Fibroblast of skin of right biceps (primary cell): ENCODE measurements around the gene PTPRD.

Experiments used
- DNase-seq: peaks from one replicate; pipeline ENCODE4 v3.0.0-alpha.2; 2013

The PTPRD gene

DNA sequence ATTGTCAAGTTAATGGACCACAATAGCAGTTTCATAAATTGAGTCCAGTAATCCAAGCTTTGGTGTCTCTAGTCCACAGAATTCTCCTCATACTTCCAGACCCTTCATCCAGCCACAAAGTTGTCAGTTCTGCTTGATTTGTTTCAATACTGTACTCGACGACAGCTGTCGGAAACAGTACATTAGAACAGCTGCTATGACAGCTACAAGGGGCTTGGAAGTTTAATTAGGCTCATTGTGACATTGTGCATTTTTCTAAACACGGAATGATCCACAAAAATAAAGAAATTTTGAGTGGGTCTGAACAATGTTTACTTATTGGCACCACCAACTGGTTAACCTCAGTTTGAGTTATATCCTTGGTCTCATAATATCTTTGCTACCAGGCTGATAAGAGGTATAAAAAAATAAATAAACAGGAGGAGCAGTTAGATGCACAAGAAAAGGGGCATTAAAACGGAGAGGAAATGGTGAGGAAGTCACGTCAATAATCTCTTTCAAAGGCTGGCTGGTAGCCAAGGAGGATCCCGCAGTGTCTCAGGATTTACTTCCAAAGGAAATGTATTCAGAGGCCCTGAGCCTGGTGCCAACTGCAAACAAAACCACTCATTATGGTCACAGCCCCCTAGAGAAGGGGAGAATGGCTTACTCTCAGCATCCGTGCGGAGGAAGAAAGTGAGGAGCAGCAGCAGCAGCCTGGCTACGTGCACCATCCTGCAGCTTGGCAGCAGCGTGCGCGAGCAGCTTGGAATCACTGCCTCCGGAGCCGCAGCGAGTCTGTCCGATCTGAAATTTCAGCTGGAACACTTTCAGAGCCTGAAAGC is 1879.5 kb downstream of the PTPRD start:
- peak; percentile 58 for DNase-seq

DNA sequence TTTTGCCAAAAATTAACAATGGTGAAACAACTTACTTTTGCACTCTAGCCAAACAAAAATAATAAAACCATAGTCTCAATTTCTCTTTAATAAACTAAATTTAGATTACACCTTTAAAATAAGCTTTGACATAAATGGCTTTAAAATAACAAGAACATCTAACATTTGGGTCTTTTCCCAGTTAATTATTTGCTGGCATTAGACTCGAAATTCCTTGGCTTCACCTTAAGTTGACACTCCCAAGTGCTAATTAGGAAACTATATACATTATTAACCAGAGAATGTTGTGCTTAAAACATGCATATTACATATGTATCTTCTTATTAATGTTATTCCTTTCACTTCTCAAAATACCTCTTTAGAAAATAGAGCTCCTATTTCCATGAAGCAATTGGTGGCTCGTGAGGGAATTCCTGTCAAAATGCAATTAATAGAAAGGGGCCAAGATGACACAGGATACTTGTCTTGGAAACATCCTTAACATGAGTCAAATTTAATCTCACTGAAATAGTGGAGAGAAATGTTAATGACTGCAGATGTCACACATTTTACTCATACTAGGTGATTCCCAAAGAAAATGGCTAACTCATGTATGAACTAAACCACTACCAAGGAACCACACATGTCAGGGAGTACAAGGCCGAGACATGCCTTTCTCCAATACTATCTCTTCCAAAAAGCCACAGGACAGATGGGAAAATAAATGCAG is 1880.3 kb downstream of the PTPRD start:
- DNase-seq = peak; percentile 54

DNA sequence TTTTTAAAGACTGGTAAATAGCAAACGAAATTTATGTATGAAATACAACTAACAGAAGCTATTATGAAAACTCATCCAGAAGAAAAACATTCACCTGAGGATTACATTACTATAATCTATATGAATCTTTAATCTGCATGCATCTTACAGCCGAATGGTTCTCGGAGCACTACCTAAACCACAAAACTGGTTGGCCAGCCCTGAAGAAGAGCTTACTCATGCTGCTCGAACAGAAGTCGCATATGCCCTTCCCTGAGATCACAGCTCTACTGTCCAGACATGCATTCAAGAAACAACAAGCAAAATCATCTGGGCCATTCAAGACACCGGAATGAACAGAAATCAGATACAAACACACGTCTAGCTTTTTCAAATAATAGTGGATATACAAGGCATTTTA is 1882.2 kb downstream of the PTPRD start:
- DNase-seq = no peak

DNA sequence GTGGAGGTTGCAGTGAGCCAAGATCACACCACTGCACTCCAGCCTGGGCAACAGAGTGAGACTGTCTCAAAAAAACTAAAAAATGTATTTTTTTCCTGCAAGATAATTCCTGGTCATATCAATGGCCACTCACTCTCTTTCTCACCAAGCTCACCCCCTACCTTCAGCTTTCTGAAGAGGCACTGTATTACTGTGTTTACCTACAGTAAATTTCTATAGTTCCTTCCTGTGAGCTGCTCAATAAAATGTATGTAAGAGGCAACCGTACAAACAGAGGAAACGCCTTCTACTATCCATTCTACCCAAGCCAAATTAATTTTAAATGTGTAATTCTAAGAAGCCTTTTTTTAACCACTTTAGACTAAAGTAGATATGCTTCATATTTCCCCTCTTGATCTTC is 1883.9 kb downstream of the PTPRD start:
- DNase-seq = no peak

DNA sequence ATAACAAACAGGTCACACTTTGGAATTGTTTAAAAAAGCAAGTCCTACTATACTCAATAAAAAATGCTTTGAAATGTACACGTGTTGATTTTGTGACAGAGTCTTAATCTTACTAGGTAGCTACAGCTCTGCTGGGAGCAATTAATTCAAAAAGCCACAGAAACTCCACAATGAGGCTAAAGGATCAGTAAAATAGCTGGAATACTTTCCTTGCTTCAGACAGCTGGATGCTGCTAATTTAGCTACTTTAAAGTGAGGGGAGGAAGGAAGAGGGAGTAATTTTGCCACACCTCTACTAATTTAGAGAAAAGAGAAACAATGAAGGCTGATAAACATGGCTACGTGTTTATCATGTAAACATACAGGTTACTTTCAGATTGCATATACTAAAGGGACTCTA is 1885.6 kb downstream of the PTPRD start:
- DNase-seq = peak; percentile 14

DNA sequence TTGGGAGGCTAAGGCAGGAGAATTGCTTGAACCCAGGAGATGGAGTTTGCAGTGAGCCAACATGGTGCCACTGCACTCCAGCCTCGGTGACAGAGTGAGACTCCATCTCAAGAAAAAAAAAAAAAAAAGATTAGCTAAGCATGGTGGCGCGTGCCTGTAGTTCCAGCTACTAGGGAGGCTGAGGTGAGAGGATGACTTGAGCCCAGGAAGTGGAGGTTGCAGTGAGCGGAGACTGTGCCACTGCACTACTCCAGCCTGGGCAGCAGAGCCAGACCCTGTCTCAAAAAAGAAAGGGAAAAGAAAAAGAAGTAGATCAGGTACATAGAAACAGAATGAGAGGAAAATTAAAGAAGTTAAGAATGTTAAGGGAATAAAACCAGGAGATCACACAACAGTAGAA is 1886.1 kb downstream of the PTPRD start:
- no peak for DNase-seq

DNA sequence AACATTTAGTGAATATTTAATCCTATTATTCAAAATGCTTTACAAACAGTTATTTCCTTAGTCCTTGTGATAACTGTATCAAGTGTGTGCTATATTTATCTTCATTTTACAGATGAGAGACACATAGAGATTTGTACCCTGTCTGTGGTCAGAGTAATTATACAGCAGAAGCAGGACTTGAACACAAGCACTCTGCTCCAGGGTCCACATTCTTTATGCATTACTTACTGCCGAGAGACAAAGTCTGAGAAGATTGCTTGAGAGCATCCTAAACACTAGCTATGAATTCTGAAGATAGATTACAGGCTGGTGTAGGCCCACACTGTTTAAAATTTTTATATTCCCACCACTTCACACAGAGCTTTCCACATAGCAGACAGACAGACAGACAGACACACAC is 1887.2 kb downstream of the PTPRD start:
- peak; percentile 59 for DNase-seq

DNA sequence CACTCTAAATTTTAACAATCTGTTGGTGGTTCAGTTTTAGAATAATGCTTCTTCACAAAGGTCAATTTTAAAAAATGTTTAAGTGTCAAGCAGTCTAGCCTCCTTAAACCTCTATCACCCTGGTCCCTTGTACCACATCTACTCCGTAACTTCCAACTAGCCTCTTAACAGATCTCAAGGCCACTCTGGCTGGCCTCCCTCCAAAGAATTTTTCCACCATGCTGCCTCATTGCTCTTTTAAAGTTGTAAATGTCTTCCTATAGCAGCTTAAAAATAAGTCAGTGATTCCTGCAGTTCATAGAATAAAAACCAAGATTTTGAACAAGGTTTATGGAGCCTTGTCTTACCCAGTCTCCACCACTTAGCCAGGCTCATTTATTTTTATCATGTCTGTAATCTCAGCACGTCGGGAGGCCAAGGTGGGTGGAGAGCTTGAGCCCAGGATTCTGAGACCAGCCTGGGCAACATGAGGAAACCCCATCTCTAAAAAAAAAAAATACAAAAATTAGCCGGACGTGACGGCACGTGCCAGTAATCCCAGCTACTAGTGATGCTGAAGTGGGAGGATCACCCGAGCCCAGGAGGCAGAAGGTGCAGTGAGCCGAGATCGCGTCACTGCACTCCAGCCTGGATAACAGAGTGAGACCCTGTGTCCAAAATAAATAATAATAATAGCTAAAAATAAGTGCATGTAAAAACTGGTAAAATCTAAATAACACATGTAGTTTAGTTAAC is 1888.4 kb downstream of the PTPRD start:
- no peak for DNase-seq

DNA sequence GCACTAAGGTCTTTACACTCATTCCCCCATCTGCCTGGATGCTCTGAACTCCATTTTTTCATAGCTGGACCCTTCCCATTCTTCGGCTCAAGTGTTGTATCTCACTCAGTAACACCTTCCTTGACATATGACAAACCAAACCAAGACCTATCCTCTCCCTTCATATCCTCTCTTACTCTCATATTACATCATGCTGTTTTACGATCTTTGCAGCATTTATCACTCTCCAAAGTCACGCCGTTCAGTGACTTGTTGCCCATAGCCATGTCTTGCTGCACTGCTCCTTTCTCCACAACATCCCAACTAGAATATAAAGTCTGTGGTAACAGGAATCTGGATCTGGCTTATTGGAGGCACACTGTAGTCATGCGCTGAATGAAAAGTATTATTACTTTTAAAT is 1889.6 kb downstream of the PTPRD start:
- DNase-seq = no peak

DNA sequence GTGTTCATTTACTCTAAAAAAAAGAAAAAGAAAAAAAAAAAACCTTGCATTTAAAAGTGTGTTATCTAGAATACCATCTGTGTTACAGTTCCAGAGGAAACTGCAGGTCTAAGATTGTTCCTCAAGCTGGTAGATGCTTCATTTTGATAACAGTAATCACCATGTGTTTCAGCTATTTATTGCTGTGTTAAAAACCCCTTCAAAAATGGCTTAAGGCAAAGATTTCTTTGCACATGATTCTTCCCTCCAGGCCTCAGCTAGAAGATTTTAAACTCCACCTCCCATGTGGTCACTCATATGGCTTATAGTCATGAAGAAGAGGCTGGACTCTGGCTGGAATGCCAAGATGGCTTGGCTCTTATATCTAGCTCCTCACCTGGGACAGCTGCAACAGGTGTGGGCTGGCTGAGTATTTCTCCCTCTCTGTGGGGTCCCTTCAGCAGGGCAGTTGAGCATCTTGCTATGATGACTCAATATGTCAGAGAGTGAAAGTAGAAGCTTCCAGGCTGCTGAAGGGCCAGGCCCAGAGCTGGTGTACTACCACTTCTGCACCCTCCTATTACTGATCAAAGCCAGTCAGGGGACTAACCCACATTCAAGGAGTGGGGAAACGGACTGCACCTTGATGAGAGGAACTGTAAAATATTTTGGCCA is 1892.8 kb downstream of the PTPRD start:
- DNase-seq = peak; percentile 3

DNA sequence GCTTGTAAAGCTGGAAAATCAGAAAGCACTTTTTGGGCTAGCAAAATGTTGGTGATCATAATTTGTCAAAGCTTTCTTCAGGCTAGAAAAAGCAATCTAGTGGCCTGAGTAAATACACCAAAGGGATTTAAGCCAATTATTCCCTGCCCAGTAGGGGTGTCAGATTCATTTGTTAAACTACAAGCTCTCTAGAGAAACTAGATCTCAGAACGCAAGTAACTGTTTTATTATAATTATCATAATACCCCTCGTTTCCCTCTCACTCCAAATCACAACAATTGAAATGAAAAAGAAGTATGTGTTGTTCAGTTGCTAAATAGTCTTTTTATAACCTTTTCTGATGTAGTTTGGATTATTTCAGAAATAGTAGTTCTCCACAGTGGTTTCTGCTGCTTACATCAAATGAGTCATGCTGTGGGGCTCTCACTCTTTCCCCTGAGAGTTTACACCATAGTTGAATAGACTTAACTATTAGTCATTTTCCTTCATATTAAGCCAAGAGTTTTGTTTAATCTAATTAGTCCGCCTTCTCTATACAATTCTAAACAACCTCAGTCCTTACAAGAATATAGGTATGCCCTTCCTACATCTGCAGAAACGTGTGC is 1894.6 kb downstream of the PTPRD start:
- peak; percentile 92 for DNase-seq

DNA sequence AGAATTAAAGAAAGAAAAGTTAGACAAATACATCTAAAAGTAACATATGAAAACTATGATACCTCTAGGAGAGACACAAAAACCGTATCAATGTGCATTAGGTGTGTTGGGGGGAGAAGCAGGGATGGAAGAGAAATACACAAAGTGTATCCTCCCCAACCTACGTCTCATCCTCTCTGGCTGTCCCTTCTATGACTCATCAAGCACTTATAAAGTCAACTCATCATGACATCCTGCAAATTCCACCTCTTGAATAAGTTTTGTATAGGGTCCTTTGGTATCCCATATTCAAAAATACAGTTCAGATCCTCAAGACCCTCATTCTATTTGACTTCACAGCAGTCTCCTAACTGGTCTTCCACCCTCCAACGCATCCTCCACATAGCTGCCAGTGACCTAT is 1895.7 kb downstream of the PTPRD start:
- peak; percentile 58 for DNase-seq

DNA sequence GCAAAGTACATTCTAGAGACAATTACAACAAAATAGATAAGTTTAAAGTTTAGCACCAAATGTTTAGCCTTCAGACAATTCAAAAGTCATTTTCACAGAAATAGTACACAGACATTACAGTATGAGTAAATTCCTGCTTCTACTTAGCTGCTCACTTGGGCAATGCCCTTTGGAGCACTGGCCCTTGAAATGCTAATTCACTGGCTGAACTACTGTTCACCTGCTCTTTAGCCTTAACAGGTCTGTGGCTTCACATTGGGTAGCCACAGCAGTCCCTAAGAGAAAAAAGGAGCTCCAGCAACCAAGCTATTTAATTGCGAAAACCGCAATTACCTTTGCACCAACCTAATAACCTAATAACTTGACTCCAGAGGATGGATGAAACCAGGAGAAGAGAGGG is 1897.0 kb downstream of the PTPRD start:
- no peak for DNase-seq

DNA sequence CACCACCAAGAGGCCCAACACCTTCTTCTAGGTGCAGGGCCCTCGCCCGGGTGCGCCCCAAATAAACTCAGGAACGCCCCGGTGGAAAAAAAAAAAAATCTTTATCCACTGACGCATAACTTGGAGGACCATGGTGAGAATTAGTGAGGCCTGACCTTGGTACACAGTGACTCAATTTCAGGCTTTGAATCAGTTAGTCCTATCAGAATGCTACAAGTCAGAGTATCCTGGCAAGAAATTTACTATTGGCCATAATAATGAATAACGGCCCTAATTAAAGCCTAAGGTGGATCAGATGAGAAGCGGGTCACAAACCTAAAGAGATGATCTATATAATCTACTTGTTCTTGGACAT is 1899.0 kb downstream of the PTPRD start:
- DNase-seq = no peak

DNA sequence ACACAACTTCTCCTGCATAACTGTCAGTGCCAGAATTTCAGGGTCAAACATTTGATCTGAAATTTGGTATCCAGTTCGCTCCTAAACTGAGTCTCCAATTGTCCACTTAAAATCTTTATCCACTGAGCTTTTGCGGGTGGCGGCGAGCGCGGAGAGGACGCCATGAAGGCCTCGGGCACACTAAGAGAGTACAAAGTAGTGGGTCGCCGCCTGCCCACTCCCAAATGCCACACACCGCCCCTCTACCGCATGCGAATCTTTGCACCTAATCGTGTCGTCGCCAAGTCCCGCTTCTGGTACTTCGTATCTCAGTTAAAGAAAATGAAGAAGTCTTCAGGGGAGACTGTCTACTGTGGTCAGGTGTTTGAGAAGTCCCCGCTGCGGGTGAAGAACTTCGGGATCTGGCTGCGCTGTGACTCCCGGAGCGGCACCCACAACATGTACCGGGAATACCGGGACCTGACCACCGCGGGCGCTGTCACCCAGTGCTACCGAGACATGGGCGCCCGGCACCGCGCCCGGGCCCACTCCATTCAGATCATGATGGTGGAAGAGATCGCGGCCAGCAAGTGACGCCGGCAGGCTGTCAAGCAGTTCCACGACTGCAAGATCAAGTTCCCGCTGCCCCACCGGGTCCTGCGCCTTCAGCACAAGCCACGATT is 1899.5 kb downstream of the PTPRD start:
- DNase-seq = no peak

DNA sequence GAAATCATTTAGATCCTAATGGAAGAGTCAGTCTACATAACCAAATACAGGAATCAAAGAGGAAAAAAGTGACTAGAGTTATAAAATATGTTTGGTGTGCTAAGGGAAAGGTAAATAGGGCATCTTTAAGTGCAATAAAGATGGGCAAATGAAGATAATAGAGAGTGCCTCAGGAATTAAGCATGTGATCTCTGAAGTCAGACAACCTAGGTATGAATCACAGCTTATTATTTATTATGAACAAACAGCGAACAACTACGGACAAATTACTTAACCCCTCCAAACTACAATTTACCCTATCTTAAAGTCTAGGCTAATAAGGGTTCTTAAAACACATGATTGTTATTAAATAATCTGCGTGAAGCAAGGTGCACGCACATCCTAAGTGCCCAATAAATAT is 1903.1 kb downstream of the PTPRD start:
- no peak for DNase-seq

DNA sequence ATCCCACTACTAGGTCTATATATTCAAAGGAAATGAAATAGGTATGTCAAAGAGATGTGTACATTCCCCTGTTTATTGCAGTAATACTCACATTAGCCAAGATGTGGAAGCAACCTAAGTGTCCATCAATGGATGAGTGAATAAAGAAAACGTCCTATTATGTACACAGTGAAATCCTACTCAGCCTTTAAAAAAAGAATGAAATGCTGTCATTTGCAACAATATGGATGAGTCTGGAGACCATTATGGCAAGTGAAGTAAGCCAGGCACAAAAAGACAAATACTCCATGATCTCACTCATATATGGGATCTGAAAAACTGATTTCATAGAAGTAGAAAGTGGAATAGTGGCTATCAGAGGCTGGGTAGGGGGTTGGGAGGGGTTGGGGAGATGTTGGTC is 1904.1 kb downstream of the PTPRD start:
- DNase-seq = no peak

DNA sequence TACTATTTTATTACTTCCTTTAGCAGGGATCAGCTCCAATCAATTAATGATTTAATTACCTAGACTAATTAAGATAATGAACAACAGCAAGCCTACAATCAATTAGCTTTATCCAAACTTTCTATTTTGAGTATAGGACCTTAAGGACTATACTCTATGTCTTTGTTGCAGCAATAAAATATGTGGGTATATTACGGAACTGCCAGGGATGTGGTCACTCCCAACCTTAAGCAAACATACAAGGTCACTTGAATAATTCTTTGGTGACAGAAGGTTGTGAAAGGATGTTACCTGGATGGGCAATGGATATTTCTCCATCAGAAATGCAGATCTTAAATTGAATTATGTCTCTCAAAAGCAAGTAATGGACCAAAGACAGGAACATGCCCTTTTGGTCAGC is 1905.8 kb downstream of the PTPRD start:
- no peak for DNase-seq

DNA sequence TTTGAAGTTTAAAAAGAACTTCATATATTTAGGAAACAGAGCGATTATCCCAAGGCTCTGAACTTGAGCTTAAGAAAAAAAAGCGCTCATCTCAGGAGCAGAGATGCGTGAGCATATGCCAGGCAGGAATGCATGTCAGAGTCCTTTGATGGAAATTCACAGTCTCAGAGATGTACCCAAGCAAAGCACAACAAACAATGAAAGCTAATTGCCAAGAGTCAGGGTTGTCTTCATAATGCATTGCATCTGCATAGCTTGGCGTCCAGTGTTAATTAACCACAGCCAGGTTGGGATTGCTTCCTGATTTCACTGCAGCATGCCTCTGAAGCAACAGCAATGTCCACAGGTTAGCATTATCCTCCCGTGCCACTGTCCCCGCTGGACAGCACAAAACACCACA is 1906.3 kb downstream of the PTPRD start:
- DNase-seq = no peak

DNA sequence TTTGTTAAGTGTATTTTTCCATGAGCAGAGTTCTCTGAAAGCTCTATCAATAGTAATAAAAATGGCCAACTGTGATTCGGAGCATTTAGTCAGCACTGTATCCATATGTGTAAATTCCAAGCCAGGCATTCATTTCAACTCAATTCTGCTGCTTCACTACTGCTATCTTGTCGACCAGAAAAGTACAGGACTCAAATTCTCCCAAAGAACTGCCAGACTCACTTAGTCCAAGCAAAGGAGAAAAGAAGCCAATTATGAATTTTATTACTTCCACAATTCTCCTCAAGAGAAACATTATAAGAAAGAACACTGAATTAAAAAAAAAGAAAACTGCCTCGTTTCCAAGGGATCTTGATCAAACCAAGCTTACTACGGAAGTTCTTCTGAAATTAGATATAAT is 1906.9 kb downstream of the PTPRD start:
- DNase-seq = no peak

DNA sequence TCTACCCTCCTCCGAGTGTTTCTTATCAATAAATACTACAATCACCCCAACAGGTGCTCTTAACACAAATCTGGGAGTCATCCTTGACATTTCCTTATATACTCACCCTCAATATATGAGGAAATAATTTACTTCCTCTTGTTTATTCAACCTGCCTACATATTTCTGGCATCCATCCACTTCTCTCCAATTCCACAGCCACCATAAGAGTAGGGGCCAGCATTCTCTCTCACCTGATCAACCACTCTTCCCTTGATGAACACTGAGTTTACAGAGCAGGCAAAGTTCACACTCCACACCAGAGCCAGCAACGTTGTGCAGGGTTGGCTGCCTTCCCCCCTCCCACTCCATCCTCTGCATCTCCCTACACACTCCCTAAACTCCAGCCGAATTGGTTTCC is 1908.9 kb downstream of the PTPRD start:
- DNase-seq = no peak

DNA sequence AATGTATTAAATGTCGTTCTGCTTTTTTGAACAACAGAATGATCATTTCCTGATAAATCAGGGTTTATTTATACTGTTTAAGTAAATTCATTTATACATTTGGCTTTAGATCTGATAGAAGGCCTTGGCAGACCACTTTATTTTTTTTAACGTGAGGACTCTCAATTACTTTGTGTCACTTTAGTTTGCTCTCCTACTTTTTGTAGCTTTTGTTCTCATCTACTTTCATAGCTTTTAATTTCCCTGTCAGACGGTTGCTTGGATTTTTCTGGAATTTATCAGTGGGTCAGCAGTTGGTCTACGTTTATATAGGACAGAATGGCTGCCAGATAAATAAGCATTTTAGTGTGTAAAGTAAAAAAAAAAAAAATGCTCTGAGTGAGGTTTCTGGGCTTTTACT is 1910.9 kb downstream of the PTPRD start:
- no peak for DNase-seq
